ENCODE data around the gene SVIP. TPM values are rescaled to one million over a fixed set of nuclear protein-coding genes. Genes with fewer than 3 reads are reported as not detected.

The SVIP gene
- polyA plus RNA-seq, 1 of the 3 experiments (the other 2 are of a cell fraction), result 6.0 TPM

GRCh38 chr11:22875869-22876473, 46.4 kb upstream of the SVIP start:
- Histone ChIP-seq H3K36me3 (replicated peaks in 1 of 2; ENCODE audit: control insufficient read depth in 1 of 2, insufficient read depth in 2 of 2, low read length in 1 of 2) (no peaks in the 10 kb centered on the region), H3K27me3 (ENCODE audit: insufficient read depth) (no peaks in the 10 kb centered on the region), H3K4me1 (ENCODE audit: control insufficient read depth in 1 of 2, insufficient read depth in 2 of 2, low read depth in 1 of 2, low read length in 1 of 2) (no peaks in the 10 kb centered on the region), H3F3A (replicated peaks; ENCODE audit: insufficient read depth) (no peaks in the 10 kb centered on the region), H3K4me3 (ENCODE audit: low read depth in 2 of 2, low read length in 1 of 2) (peak overlapping the region in 1 of 2 experiments; percentile 48; a peak in 1 of 4 replicates), H4K20me1 (ENCODE audit: insufficient read depth) (no peaks in the 10 kb centered on the region), H3K79me2 (ENCODE audit: insufficient read depth) (no peaks in the 10 kb centered on the region), H2AFZ (ENCODE audit: low read depth) (no peak overlapping the region), H3K27ac (ENCODE audit: low read depth in 2 of 2, low read length in 1 of 2) (no peak overlapping the region), H3K9me2 (no peaks in the 10 kb centered on the region), H3K9me3 (no peaks in the 10 kb centered on the region), H3K9ac (no peak overlapping the region), H3K4me2 (no peak overlapping the region)
- ChIA-PET CTCF (interaction anchor here (0.6 to 3.5 kb wide), 34 partner anchors 8 to 1957 kb away, joined by 3 to 28 read pairs (median 4); partner anchors contain the start of gene CCDC179), POLR2A (no interaction called here)
- TF ChIP-seq ELF1 (IDR thresholded peaks at IDR 0.05), result no peak
- TF ChIP-seq RCOR1 (IDR thresholded peaks at IDR 0.05; ENCODE audit: low read length), result 0 out of 2 replicates have a peak, but pooled peaks have one; percentile 28
- peak; percentile 89 for TF ChIP-seq RAD21 (IDR thresholded peaks at IDR 0.05; ENCODE audit: low read length)
- peak; percentile 92 for TF ChIP-seq CTCF (IDR thresholded peaks at IDR 0.05)
- no peak for TF ChIP-seq GATA2 (CRISPR knock-in tag; IDR thresholded peaks at IDR 0.05)
- TF ChIP-seq GABPA (IDR thresholded peaks at IDR 0.05; ENCODE audit: low read depth), result no peak
- TF ChIP-seq RFX5 (IDR thresholded peaks at IDR 0.05; ENCODE audit: low read length), result no peak
- peak; percentile 67 for TF ChIP-seq SMC3 (IDR thresholded peaks at IDR 0.05; ENCODE audit: low read depth, low read length)
- 4% methylated on average over 2 of the region's 2 CpGs for WGBS (ENCODE audit: low lambda C conversion rate)
- DNase-seq, result peak; percentile 50

GRCh38 chr11:22869325-22869724, 39.7 kb upstream of the SVIP start:
- Histone ChIP-seq H3K79me2 (ENCODE audit: insufficient read depth) (no peaks in the 10 kb centered on the region), H3K27me3 (ENCODE audit: insufficient read depth) (no peaks in the 10 kb centered on the region), H3F3A (replicated peaks; ENCODE audit: insufficient read depth) (no peaks in the 10 kb centered on the region), H3K27ac (ENCODE audit: low read depth in 2 of 2, low read length in 1 of 2) (no peak overlapping the region), H3K9ac (no peak overlapping the region), H3K4me3 (ENCODE audit: low read depth in 2 of 2, low read length in 1 of 2) (no peak overlapping the region), H4K20me1 (ENCODE audit: insufficient read depth) (no peaks in the 10 kb centered on the region), H3K9me2 (no peaks in the 10 kb centered on the region), H3K9me3 (no peaks in the 10 kb centered on the region), H2AFZ (ENCODE audit: low read depth) (no peak overlapping the region), H3K4me1 (ENCODE audit: control insufficient read depth in 1 of 2, insufficient read depth in 2 of 2, low read depth in 1 of 2, low read length in 1 of 2) (no peaks in the 10 kb centered on the region), H3K36me3 (replicated peaks in 1 of 2; ENCODE audit: control insufficient read depth in 1 of 2, insufficient read depth in 2 of 2, low read length in 1 of 2) (no peaks in the 10 kb centered on the region), H3K4me2 (no peak overlapping the region)
- POLR2A ChIA-PET, result no interaction called here
- no peak for DNase-seq
- WGBS (ENCODE audit: low lambda C conversion rate), result 45% methylated on average over 3 of the region's 3 CpGs
- CTCF ChIA-PET, result no interaction called here
- TF ChIP-seq CHD2 (IDR thresholded peaks at IDR 0.05; ENCODE audit: low read length, partially characterized antibody) (no peak), GATA2 (CRISPR knock-in tag; IDR thresholded peaks at IDR 0.05) (no peak)

- POLR2A ChIA-PET, result no interaction called here
- DNase-seq, result no peak
- Histone ChIP-seq H3K4me1 (ENCODE audit: control insufficient read depth in 1 of 2, insufficient read depth in 2 of 2, low read depth in 1 of 2, low read length in 1 of 2) (no peaks in the 10 kb centered on the region), H3K27ac (ENCODE audit: low read depth in 2 of 2, low read length in 1 of 2) (no peak within 1 kb of the TSS), H3K36me3 (replicated peaks in 1 of 2; ENCODE audit: control insufficient read depth in 1 of 2, insufficient read depth in 2 of 2, low read length in 1 of 2) (no peaks in the 10 kb centered on the region), H3K9me3 (no peaks in the 10 kb centered on the region), H2AFZ (ENCODE audit: low read depth) (no peak within 1 kb of the TSS), H3K4me3 (ENCODE audit: low read depth in 2 of 2, low read length in 1 of 2) (no peak within 1 kb of the TSS), H3K9ac (no peak within 1 kb of the TSS), H3K4me2 (no peak within 1 kb of the TSS), H3K9me2 (no peaks in the 10 kb centered on the region), H3K27me3 (ENCODE audit: insufficient read depth) (no peaks in the 10 kb centered on the region), H3K79me2 (ENCODE audit: insufficient read depth) (no peaks in the 10 kb centered on the region), H3F3A (replicated peaks; ENCODE audit: insufficient read depth) (no peaks in the 10 kb centered on the region), H4K20me1 (ENCODE audit: insufficient read depth) (no peaks in the 10 kb centered on the region)
- CTCF ChIA-PET, result interaction anchor here (4.9 kb wide), 1 partner anchor 15 kb away, joined by 28 read pairs; no protein-coding TSS in a partner anchor
- WGBS (ENCODE audit: low lambda C conversion rate), result no CpG with 5 or more reads among the region's 4 CpGs
- TF ChIP-seq RAD21 (IDR thresholded peaks at IDR 0.05; ENCODE audit: low read length) (no peak), PBX3 (IDR thresholded peaks at IDR 0.05) (no peak), ZBTB33 (IDR thresholded peaks at IDR 0.05; ENCODE audit: borderline replicate concordance, low read depth) (no peak), RCOR1 (IDR thresholded peaks at IDR 0.05; ENCODE audit: low read length) (no peak), YY1 (IDR thresholded peaks at IDR 0.05; ENCODE audit: low read depth) (no peak), TAF1 (IDR thresholded peaks at IDR 0.05; ENCODE audit: borderline replicate concordance, low read depth, low read length) (no peak), GABPA (IDR thresholded peaks at IDR 0.05; ENCODE audit: low read depth) (no peak), IRF3 (IDR thresholded peaks at IDR 0.05; ENCODE audit: low read depth, low read length) (no peak), NFIC (IDR thresholded peaks at IDR 0.05; ENCODE audit: borderline replicate concordance) (no peak), TEAD4 (IDR thresholded peaks at IDR 0.05; ENCODE audit: borderline replicate concordance, insufficient read depth) (no peak)
These were observed 30.6 kb upstream of the SVIP start, which contains the start of gene CCDC179 for GRCh38 chr11:22860241-22860640. TSS of gene CCDC179 (minus strand) at chr11:22860474. CDS start at chr11:22860421, 53 bp downstream.

All from SK-N-SH (cell line).